Panc1 (cell line): Measurements from ENCODE around the gene SERGEF. TPM values are rescaled to one million over a fixed set of nuclear protein-coding genes. Genes with fewer than 3 reads are reported as not detected.

ENCODE experiments used
- ATAC-seq: fragments of 200-7000 bp; cut with Tn5 transposase; 2 replicates; pipeline ENCODE4 v1.9.1; 2020; ENCODE audit warnings: mild to moderate bottlenecking, moderate library complexity
- BruUV-seq: library from RNA; stranded (reverse); fragments of 400-500 nt; replicated peaks from 2 replicates; lab custom pipeline; 2021; lab: Mats Ljungman, UMichigan
- CTCF ChIA-PET: fragments of 300-600 bp; sonication (Branson Sonifier 250); formaldehyde crosslinking; loops from one replicate; lab custom pipeline; 2022; ENCODE audit warnings: antibody characterized with exemption; lab: Charles Lee
- POLR2A ChIA-PET: fragments of 300-600 bp; sonication (Branson Sonifier 250); formaldehyde crosslinking; loops from one replicate; lab custom pipeline; 2022; ENCODE audit warnings: antibody characterized with exemption; lab: Charles Lee
- DNase-seq: peaks from one replicate; pipeline ENCODE4 v3.0.0-alpha.2; 2010; ENCODE audit warnings: low read depth, low spot score
- H3K27ac ChIP-seq: 2 replicates; pipeline ENCODE4 v1.5.1; 2011; ENCODE audit warnings: mild to moderate bottlenecking, low read length, inconsistent platforms
- H3K27me3 ChIP-seq: fragments of 200-500 bp; sonication (Bioruptor generic); 2 replicates; pipeline ENCODE4 v1.6.0; 2014; ENCODE audit warnings: low read length, inconsistent platforms; ENCODE audit not compliant: control insufficient read depth, insufficient read depth
- H3K36me3 ChIP-seq: fragments of 200-500 bp; sonication (Bioruptor generic); 2 replicates; pipeline ENCODE4 v1.5.1; 2014; ENCODE audit warnings: inconsistent platforms, mild to moderate bottlenecking, low read length, moderate library complexity; ENCODE audit not compliant: control insufficient read depth, insufficient read depth
- H3K4me1 ChIP-seq: 2 replicates; pipeline ENCODE4 v1.5.1; 2011; ENCODE audit warnings: inconsistent platforms, mild to moderate bottlenecking, low read length, moderate library complexity; ENCODE audit not compliant: control insufficient read depth, insufficient read depth
- H3K4me3 ChIP-seq, 2 experiments: 2 replicates each; pipeline ENCODE4 v1.5.1; 2011 to 2012; ENCODE audit warnings: low read depth in 2 of 2, low read length in 2 of 2, mild to moderate bottlenecking in 2 of 2, inconsistent platforms in 1 of 2, moderate library complexity in 1 of 2
- H3K9me3 ChIP-seq: fragments of 200-500 bp; sonication (Bioruptor generic); 2 replicates; pipeline ENCODE4 v1.5.1; 2014; ENCODE audit warnings: low read depth, mild to moderate bottlenecking, inconsistent platforms, low read length, moderate library complexity; ENCODE audit not compliant: control insufficient read depth, insufficient read depth
- CTCF ChIP-seq: fragments of 450-650 bp; IDR thresholded peaks from 2 replicates; pipeline ENCODE4 v1.5.1; 2017; ENCODE audit warnings: mild to moderate bottlenecking
- POLR2AphosphoS5 ChIP-seq: IDR thresholded peaks from 2 replicates; pipeline ENCODE4 v1.6.1; 2012; ENCODE audit warnings: mild to moderate bottlenecking, low read depth, low read length, moderate library complexity
- REST ChIP-seq, 2 experiments: IDR thresholded peaks; 2 replicates each; pipeline ENCODE4 v1.6.1; 2011 to 2012; ENCODE audit warnings: low read depth in 2 of 2, control low read depth in 1 of 2, low read length in 1 of 2, mild to moderate bottlenecking in 1 of 2, moderate library complexity in 1 of 2; ENCODE audit not compliant: insufficient read depth in 1 of 2
- SIN3A ChIP-seq: IDR thresholded peaks from 2 replicates; pipeline ENCODE4 v1.6.1; 2012; ENCODE audit warnings: low read depth, mild to moderate bottlenecking, low read length, moderate library complexity, borderline replicate concordance; ENCODE audit not compliant: insufficient read depth
- TCF7L2 ChIP-seq: IDR thresholded peaks from 2 replicates; pipeline ENCODE4 v1.6.1; 2011; ENCODE audit warnings: mild to moderate bottlenecking, low read depth, low read length, inconsistent platforms
- in situ Hi-C: cut with HindIII; loops from 2 replicates; pipeline ENCODE4 v1.10.0; 2016; ENCODE audit warnings: low sequenced_read_pairs, low pct_unique_long_range_greater_than_20kb
- intact Hi-C: fragments of 100-400 bp; cut with micrococcal nuclease; formaldehyde crosslinking; loops from one replicate; pipeline ENCODE4 v1.10.0; 2022; ENCODE audit not compliant: unreplicated experiment
- total RNA-seq: library from RNA; stranded (reverse); gene quantifications from one replicate; pipeline ENCODE4 v1.2.1, GENCODE V29; 2021; ENCODE audit not compliant: unreplicated experiment

Gene SERGEF
- total RNA-seq, 1 experiment from 2014 or later: 35.5 TPM

- CTCF ChIA-PET: interaction anchor here (0.6 kb wide), 1 partner anchor 82 kb away, joined by 6 read pairs; no protein-coding TSS in a partner anchor
- ATAC-seq (no peak), DNase-seq (no peak)
- H3K4me1 ChIP-seq: no peaks in the 10 kb centered on the region
- no peaks in the 10 kb centered on the region for H3K27me3 ChIP-seq
- no peak overlapping the region for H3K4me3 ChIP-seq
- intact Hi-C loops: no loop called here
- in situ Hi-C loops: no loop called here
- no peak overlapping the region for H3K27ac ChIP-seq
- H3K9me3 ChIP-seq: no peaks in the 10 kb centered on the region
- no TSS peak for BruUV-seq
- POLR2A ChIA-PET: no interaction called here
- TF ChIP-seq POLR2AphosphoS5: no peak
- no peak for TF ChIP-seq TCF7L2
- TF ChIP-seq SIN3A: no peak
- TF ChIP-seq CTCF: no peak
- TF ChIP-seq REST (IDR thresholded peaks at IDR 0.05; ENCODE audit: insufficient read depth in 1 of 2, low read depth in 2 of 2, low read length in 1 of 2): no peak
- peaks cover 6% of the 10 kb centered on the region; the same call in 1 of the 2 replicates for H3K36me3 ChIP-seq
Observed at GRCh38 chr11:17989306-17989705, 23.5 kb downstream of the SERGEF start.

- in situ Hi-C loops: no loop called here
- TF ChIP-seq REST (IDR thresholded peaks at IDR 0.05; ENCODE audit: insufficient read depth in 1 of 2, low read depth in 2 of 2, low read length in 1 of 2) (no peak), POLR2AphosphoS5 (no peak), TCF7L2 (no peak), SIN3A (no peak), CTCF (no peak)
- H3K4me1 ChIP-seq: no peaks in the 10 kb centered on the region
- no peaks in the 10 kb centered on the region for H3K9me3 ChIP-seq
- POLR2A ChIA-PET: no interaction called here
- peaks cover 6% of the 10 kb centered on the region; the same call in 1 of the 2 replicates for H3K36me3 ChIP-seq
- no peak for ATAC-seq
- intact Hi-C loops: no loop called here
- H3K27ac ChIP-seq: no peak overlapping the region
- CTCF ChIA-PET: no interaction called here
- no peak overlapping the region for H3K4me3 ChIP-seq
- no peaks in the 10 kb centered on the region for H3K27me3 ChIP-seq
- BruUV-seq: no TSS peak
- DNase-seq: no peak
Observed at GRCh38 chr11:17988465-17988864, 24.4 kb downstream of the SERGEF start.
